HepG2 (cell line): ENCODE data around the gene LRIF1. TPM values are rescaled to one million over a fixed set of nuclear protein-coding genes. Genes with fewer than 3 reads are reported as not detected.

Experiments
- EED ChIP-seq: sonication (generic); formaldehyde crosslinking; IDR thresholded peaks from 2 replicates; pipeline ENCODE4 v1.5.0; 2020; ENCODE audit warnings: mild to moderate bottlenecking, missing genetic modification reagents
- ETV5 ChIP-seq: IDR thresholded peaks from 2 replicates; pipeline ENCODE4 v1.6.1; 2018; ENCODE audit warnings: missing biosample characterization, missing genetic modification reagents, inconsistent platforms, borderline replicate concordance
- IKZF5 ChIP-seq: IDR thresholded peaks from 2 replicates; pipeline ENCODE4 v1.6.1; 2018; ENCODE audit warnings: missing genetic modification reagents, mild to moderate bottlenecking, missing compliant biosample characterization
- ISL2 ChIP-seq: sonication (generic); formaldehyde crosslinking; IDR thresholded peaks from 2 replicates; pipeline ENCODE4 v1.5.0; 2020; ENCODE audit warnings: missing genetic modification reagents
- KDM2A ChIP-seq: sonication (generic); formaldehyde crosslinking; IDR thresholded peaks from 2 replicates; pipeline ENCODE4 v1.4.0; 2020; ENCODE audit warnings: low read depth, missing genetic modification reagents, borderline replicate concordance
- KDM4B ChIP-seq: sonication (generic); formaldehyde crosslinking; IDR thresholded peaks from 2 replicates; pipeline ENCODE4 v1.4.0; 2020; ENCODE audit warnings: missing genetic modification reagents
- MED13 ChIP-seq: sonication (generic); formaldehyde crosslinking; IDR thresholded peaks from 2 replicates; pipeline ENCODE4 v1.5.0; 2020; ENCODE audit warnings: missing genetic modification reagents
- ONECUT2 ChIP-seq: sonication (generic); formaldehyde crosslinking; IDR thresholded peaks from 2 replicates; pipeline ENCODE4 v1.4.0; 2020; ENCODE audit warnings: missing genetic modification reagents
- PRPF4 ChIP-seq: fragments of 200-400 bp; formaldehyde crosslinking; IDR thresholded peaks from 2 replicates; pipeline ENCODE4 v1.6.1; 2016; ENCODE audit warnings: low read length, low read depth; ENCODE audit not compliant: poor library complexity, severe bottlenecking
- SIN3A ChIP-seq: IDR thresholded peaks from 2 replicates; pipeline ENCODE4 v1.6.1; 2011; ENCODE audit warnings: low read depth, mild to moderate bottlenecking, control low read depth, low read length, borderline replicate concordance
- SOX6 ChIP-seq, 2 experiments: fragments of 450-650 bp in 1 of 2; sonication (generic) in 1 of 2; formaldehyde crosslinking in 1 of 2; IDR thresholded peaks; 2 replicates each; pipeline versions ENCODE4 v1.4.0 to v1.6.1; 2017 to 2020; ENCODE audit warnings: antibody characterized with exemption in 1 of 2, mild to moderate bottlenecking in 1 of 2, missing genetic modification reagents in 1 of 2
- TEF ChIP-seq: sonication (generic); formaldehyde crosslinking; IDR thresholded peaks from 2 replicates; pipeline ENCODE4 v1.5.0; 2020; ENCODE audit warnings: missing genetic modification reagents
- TRIM22 ChIP-seq: fragments of 450-650 bp; IDR thresholded peaks from 2 replicates; pipeline ENCODE4 v1.6.1; 2017
- ZBTB7A ChIP-seq: sonication (generic); formaldehyde crosslinking; IDR thresholded peaks from 2 replicates; pipeline ENCODE4 v1.8.0; 2022; ENCODE audit warnings: mild to moderate bottlenecking, missing genetic modification reagents
- ZFP82 ChIP-seq: sonication (generic); formaldehyde crosslinking; IDR thresholded peaks from 2 replicates; pipeline ENCODE4 v1.5.1; 2020; ENCODE audit warnings: mild to moderate bottlenecking, missing genetic modification reagents, borderline replicate concordance
- ZNF12 ChIP-seq: sonication (generic); formaldehyde crosslinking; IDR thresholded peaks from 2 replicates; pipeline ENCODE4 v1.5.0; 2020; ENCODE audit warnings: missing genetic modification reagents
- ZNF280B ChIP-seq: sonication (generic); formaldehyde crosslinking; IDR thresholded peaks from 2 replicates; pipeline ENCODE4 v1.5.0; 2020; ENCODE audit warnings: missing genetic modification reagents, mild to moderate bottlenecking, borderline replicate concordance
- ZNF350 ChIP-seq: sonication (generic); formaldehyde crosslinking; IDR thresholded peaks from 2 replicates; pipeline ENCODE4 v1.4.0; 2020; ENCODE audit warnings: mild to moderate bottlenecking, low read depth, missing genetic modification reagents, borderline replicate concordance
- ZNF546 ChIP-seq: sonication (generic); formaldehyde crosslinking; conservative IDR thresholded peaks from 2 replicates; pipeline ENCODE4 v1.8.1; 2023; ENCODE audit warnings: mild to moderate bottlenecking, missing genetic modification reagents
- ZNF782 ChIP-seq: sonication (generic); formaldehyde crosslinking; IDR thresholded peaks from 2 replicates; pipeline ENCODE4 v1.4.0; 2020; ENCODE audit warnings: missing genetic modification reagents, mild to moderate bottlenecking, borderline replicate concordance
- ZNF850 ChIP-seq: sonication (generic); formaldehyde crosslinking; conservative IDR thresholded peaks from 2 replicates; pipeline ENCODE4 v1.9.0; 2021; ENCODE audit warnings: mild to moderate bottlenecking, missing genetic modification reagents
- polyA plus RNA-seq, 8 experiments: library from polyadenylated mRNA; depleted of rRNA in 3 of 8; stranded (reverse) in 7 of 8; unstranded in 1 of 8; fragments of >200 nt; fragmentation: Illumina TruSeq in 4 of 8; extraction: Trizol in 4 of 8; gene quantifications; 2 replicates each; pipeline versions ENCODE4 v1.2.1 to v1.2.3, GENCODE V29; 2011 to 2016; ENCODE audit warnings: low read depth in 4 of 8, missing spikeins in 1 of 8, mixed read lengths in 1 of 8; ENCODE audit not compliant: insufficient read depth in 1 of 8
- total RNA-seq, 5 experiments: library from RNA; depleted of rRNA; stranded (reverse); fragments of >200 nt; fragmentation: Illumina TruSeq; extraction: Trizol; gene quantifications; 2 replicates each; pipeline ENCODE4 v1.2.3, GENCODE V29; 2016; ENCODE audit warnings: low read depth in 1 of 5

Gene LRIF1
- total and polyA plus RNA-seq, 2 of the 13 experiments (the other 11 are each of a cell fraction or from before 2014, with no cell fraction given): 18.4 to 42.4 TPM

GRCh38 chr1:110963691-110964454, at the start of gene LRIF1 (continued):
- TF ChIP-seq IKZF5 (CRISPR knock-in tag) (peak; percentile 64; the same call in 1 of the 2 replicates), MED13 (CRISPR knock-in tag) (0 out of 2 replicates have a peak, but pooled peaks have one; percentile 38), ZNF850 (no peak), KDM2A (CRISPR knock-in tag) (no peak), ETV5 (peak; percentile 67; the same call in 1 of the 2 replicates), ZNF546 (peak; percentile 82; the same call in 1 of the 2 replicates), ZNF12 (CRISPR knock-in tag) (no peak), ZNF782 (no peak), KDM4B (CRISPR knock-in tag) (0 out of 2 replicates have a peak, but pooled peaks have one; percentile 69), TRIM22 (no peak), PRPF4 (no peak), ZBTB7A (CRISPR knock-in tag) (no peak), ONECUT2 (CRISPR knock-in tag) (no peak), TEF (0 out of 2 replicates have a peak, but pooled peaks have one; percentile 28), ZFP82 (CRISPR knock-in tag) (no peak; the same call in 1 of the 2 replicates), EED (peak; percentile 49; the same call in 1 of the 2 replicates), ZNF280B (CRISPR knock-in tag) (peak; percentile 50; the same call in 1 of the 2 replicates), ISL2 (CRISPR knock-in tag) (peak; percentile 29; the same call in 1 of the 2 replicates), ZNF350 (peak; percentile 77; the same call in 1 of the 2 replicates), SOX6 (IDR thresholded peaks at IDR 0.05) (no peak), SOX6 (CRISPR knock-in tag; IDR thresholded peaks at IDR 0.05) (peak; percentile 71; the same call in 1 of the 2 replicates), SIN3A (peak; percentile 46; the same call in 1 of the 2 replicates)
